ENCODE results near the gene CLCNKA. TPM values are rescaled to one million over a fixed set of nuclear protein-coding genes. Genes with fewer than 3 reads are reported as not detected.
"Not testable (repeated sequence)": the region's sequence is repeated elsewhere in the genome, so short reads cannot be mapped to it uniquely, and the experiment has no call there.

Gene CLCNKA
- total RNA-seq, 1 experiment from 2014 or later, result 0.10 TPM

DNA sequence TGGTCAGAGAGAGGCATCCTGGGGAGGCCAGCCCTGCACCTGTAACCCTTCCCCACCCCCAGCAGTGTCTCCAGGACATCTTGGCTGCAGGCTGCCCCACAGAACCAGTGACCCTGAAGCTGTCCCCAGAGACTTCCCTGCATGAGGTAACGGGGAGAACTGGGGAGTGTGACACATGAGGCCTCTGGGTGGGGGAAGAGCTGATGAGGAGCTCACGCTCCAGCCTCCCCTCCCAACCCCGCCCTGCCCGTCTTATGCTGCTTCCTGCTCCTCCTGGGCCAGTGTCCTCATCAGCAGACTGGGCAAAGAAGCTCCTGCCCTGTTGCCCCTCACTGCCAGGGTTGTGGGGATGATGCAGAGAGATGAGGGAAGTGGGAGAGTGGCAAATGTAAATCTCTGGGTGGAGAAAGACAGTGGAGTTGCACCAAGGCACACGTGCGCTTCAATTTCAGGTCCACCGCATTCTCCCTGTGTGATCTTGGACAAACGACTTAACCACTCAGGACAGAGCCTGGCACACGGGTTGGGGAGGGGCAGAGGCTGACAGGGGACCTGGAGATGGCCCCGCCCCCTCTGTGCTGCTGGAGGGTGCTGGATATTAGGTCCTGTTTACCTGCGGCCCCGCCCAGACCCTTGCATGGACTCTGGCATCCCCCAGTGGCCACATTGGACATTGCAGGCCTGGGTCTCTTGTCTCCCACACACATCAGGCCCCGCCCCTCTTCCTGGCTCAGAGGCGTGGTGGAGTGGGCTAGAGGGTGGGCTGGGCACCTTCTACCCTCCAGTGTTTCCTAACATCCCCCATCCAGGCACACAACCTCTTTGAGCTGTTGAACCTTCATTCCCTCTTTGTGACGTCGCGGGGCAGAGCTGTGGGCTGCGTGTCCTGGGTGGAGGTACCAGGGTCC, 34.0 kb downstream of the CLCNKA start:
- no TSS peak for BruUV-seq (replicated peaks)
- RAD21 ChIA-PET (ENCODE audit: low non-redundant PET in 1 of 2, low total read pairs in 2 of 2, uncharacterized antibody in 2 of 2, unreplicated experiment in 2 of 2), result interaction anchor here in 1 of 2 experiments (1.0 kb wide), 1 partner anchor 46 kb away, joined by 3 read pairs; no protein-coding TSS in a partner anchor
- Histone ChIP-seq H3K9ac (ENCODE audit: low read length) (no peak overlapping the region), H4K20me1 (ENCODE audit: insufficient read depth) (no peaks in the 10 kb centered on the region), H3K9me2 (ENCODE audit: insufficient read depth) (no peaks in the 10 kb centered on the region), H3K79me2 (ENCODE audit: insufficient read depth, low read length) (no peaks in the 10 kb centered on the region), H3K27ac (ENCODE audit: low read depth, low read length) (no peak overlapping the region), H3K9me3 (ENCODE audit: control insufficient read depth in 1 of 2, insufficient read depth in 1 of 2, low read depth in 1 of 2, low read length in 2 of 2) (no peaks in the 10 kb centered on the region), H2AFZ (ENCODE audit: low read depth, low read length, poor library complexity, severe bottlenecking) (no peak overlapping the region), H3K4me1 (ENCODE audit: control insufficient read depth in 1 of 2, insufficient read depth in 2 of 2, low read length in 2 of 2) (peaks cover 4 to 9% of the 10 kb centered on the region in 2 experiments; a peak in 3 of 4 replicates), H3K4me3 (replicated peaks in 1 of 2; ENCODE audit: low read depth in 1 of 2, low read length in 2 of 2) (no peak overlapping the region), H3K4me2 (ENCODE audit: low read length) (peak overlapping the region; percentile 40; the same call in 1 of the 2 replicates), H3K36me3 (ENCODE audit: control insufficient read depth in 1 of 2, insufficient read depth in 2 of 2, low read length in 2 of 2) (no peaks in the 10 kb centered on the region), H3K27me3 (ENCODE audit: insufficient read depth, low read length) (no peaks in the 10 kb centered on the region)
- TF ChIP-seq ZNF274 (IDR thresholded peaks at IDR 0.05; ENCODE audit: low read depth, low read length), result no peak
- peak; percentile 97 for TF ChIP-seq RAD21 (IDR thresholded peaks at IDR 0.05; ENCODE audit: low read depth)
- TF ChIP-seq, protein P1, sequence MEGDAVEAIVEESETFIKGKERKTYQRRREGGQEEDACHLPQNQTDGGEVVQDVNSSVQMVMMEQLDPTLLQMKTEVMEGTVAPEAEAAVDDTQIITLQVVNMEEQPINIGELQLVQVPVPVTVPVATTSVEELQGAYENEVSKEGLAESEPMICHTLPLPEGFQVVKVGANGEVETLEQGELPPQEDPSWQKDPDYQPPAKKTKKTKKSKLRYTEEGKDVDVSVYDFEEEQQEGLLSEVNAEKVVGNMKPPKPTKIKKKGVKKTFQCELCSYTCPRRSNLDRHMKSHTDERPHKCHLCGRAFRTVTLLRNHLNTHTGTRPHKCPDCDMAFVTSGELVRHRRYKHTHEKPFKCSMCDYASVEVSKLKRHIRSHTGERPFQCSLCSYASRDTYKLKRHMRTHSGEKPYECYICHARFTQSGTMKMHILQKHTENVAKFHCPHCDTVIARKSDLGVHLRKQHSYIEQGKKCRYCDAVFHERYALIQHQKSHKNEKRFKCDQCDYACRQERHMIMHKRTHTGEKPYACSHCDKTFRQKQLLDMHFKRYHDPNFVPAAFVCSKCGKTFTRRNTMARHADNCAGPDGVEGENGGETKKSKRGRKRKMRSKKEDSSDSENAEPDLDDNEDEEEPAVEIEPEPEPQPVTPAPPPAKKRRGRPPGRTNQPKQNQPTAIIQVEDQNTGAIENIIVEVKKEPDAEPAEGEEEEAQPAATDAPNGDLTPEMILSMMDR (IDR thresholded peaks at IDR 0.05 in 2 of 3, conservative IDR thresholded peaks at IDR 0.05 in 1 of 3; ENCODE audit: borderline replicate concordance in 1 of 3, insufficient read depth in 1 of 3, low read depth in 2 of 3, low read length in 2 of 3), result peak; percentile 86 to 96 (median 88)
- peak; percentile 28; the same call in 1 of the 2 replicates for TF ChIP-seq POLR2AphosphoS5 (IDR thresholded peaks at IDR 0.05; ENCODE audit: low read depth, low read length)
- POLR2A ChIA-PET, result no interaction called here
- ATAC-seq (peak; percentile 95), DNase-seq (ENCODE audit: low read depth, low spot score) (peak; percentile 87)
- intact Hi-C loops (cut with micrococcal nuclease), result loop anchor here (1.0 kb wide), 1 partner anchor 47 kb away; no protein-coding TSS in a partner anchor
- CTCF ChIA-PET, result interaction anchor here (0.6 to 1.7 kb wide), 4 partner anchors 12 to 49 kb away, joined by 3 to 5 read pairs (median 4); no protein-coding TSS in a partner anchor

DNA sequence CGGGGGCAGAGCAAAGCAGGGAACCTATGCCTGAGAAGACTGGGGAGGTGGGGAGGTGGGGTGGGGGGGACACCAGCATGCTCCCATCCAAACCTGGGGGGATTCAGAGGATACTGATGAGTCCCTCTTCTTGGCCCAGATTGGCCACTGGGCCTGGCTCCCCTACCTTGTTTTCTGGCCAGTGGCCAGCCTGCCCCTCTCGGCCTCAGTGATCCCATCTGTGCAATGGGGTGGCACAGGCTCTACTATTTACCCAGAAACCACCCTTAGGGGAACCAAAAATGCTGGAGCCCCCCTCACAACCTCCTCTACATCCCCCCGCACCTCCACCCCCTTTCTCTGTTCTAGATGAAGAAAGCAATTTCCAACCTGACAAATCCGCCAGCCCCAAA, 34.7 kb downstream of the CLCNKA start:
- DNase-seq (ENCODE audit: low read depth, low spot score); H3K79me2 ChIP-seq (ENCODE audit: insufficient read depth, low read length); H3K36me3 ChIP-seq (ENCODE audit: control insufficient read depth in 1 of 2, insufficient read depth in 2 of 2, low read length in 2 of 2); ATAC-seq; RAD21 ChIA-PET (ENCODE audit: low non-redundant PET in 1 of 2, low total read pairs in 2 of 2, uncharacterized antibody in 2 of 2, unreplicated experiment in 2 of 2); BruUV-seq (replicated peaks); H3K27ac ChIP-seq (ENCODE audit: low read depth, low read length); H3K27me3 ChIP-seq (ENCODE audit: insufficient read depth, low read length); POLR2A ChIA-PET; H3K9me2 ChIP-seq (ENCODE audit: insufficient read depth); H2AFZ ChIP-seq (ENCODE audit: low read depth, low read length, poor library complexity, severe bottlenecking); H4K20me1 ChIP-seq (ENCODE audit: insufficient read depth); H3K9me3 ChIP-seq (ENCODE audit: control insufficient read depth in 1 of 2, insufficient read depth in 1 of 2, low read depth in 1 of 2, low read length in 2 of 2); H3K4me3 ChIP-seq (replicated peaks in 1 of 2; ENCODE audit: low read depth in 1 of 2, low read length in 2 of 2); H3K9ac ChIP-seq (ENCODE audit: low read length); H3K4me2 ChIP-seq (ENCODE audit: low read length); H3K4me1 ChIP-seq (ENCODE audit: control insufficient read depth in 1 of 2, insufficient read depth in 2 of 2, low read length in 2 of 2): not testable (repeated sequence)
- CTCF ChIA-PET, result interaction anchor here (0.6 to 1.7 kb wide), 2 partner anchors 12 to 37 kb away, joined by 5 read pairs; no protein-coding TSS in a partner anchor
- intact Hi-C loops (cut with micrococcal nuclease), result loop anchor here (1.0 kb wide), 1 partner anchor 47 kb away; no protein-coding TSS in a partner anchor

DNA sequence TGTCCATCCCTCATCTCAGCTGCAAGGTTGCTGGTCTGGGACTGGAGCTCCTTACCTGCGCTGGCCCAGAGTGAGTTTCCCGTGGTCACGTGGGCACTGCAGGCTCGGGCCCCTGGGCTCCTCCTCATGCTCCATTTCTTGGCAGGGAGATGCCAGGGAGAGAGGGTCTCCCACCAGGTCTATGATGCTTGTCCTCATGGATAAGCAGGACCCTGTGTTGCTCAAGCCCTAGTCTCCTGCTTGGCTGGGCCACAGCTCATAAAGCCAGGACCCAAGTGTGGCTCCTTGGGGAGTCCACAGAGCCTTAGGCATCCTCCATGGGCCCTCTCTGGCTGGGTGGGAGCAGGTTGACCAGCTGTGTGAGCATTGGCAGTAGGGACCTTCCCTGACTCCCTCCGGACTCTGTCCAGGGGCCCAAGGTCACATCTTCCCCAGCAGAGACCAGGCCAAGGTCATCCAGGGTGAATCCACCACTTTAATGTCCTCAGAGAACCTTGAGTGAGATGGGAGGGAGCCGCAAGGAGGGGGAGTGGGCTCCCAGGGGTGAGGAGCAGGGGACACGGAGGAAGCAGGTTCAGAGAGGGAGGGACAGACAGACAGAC, 35.6 kb downstream of the CLCNKA start:
- CTCF ChIA-PET, result not testable (repeated sequence)

More for the DNA sequence above, 35.6 kb downstream of the CLCNKA start:
- POLR2A ChIA-PET; H3K27me3 ChIP-seq (ENCODE audit: insufficient read depth, low read length); H3K9me3 ChIP-seq (ENCODE audit: control insufficient read depth in 1 of 2, insufficient read depth in 1 of 2, low read depth in 1 of 2, low read length in 2 of 2); H3K9me2 ChIP-seq (ENCODE audit: insufficient read depth); H3K79me2 ChIP-seq (ENCODE audit: insufficient read depth, low read length); H3K9ac ChIP-seq (ENCODE audit: low read length); ATAC-seq; RAD21 ChIA-PET (ENCODE audit: low non-redundant PET in 1 of 2, low total read pairs in 2 of 2, uncharacterized antibody in 2 of 2, unreplicated experiment in 2 of 2); BruUV-seq (replicated peaks); H3K4me3 ChIP-seq (replicated peaks in 1 of 2; ENCODE audit: low read depth in 1 of 2, low read length in 2 of 2); H2AFZ ChIP-seq (ENCODE audit: low read depth, low read length, poor library complexity, severe bottlenecking); H3K4me2 ChIP-seq (ENCODE audit: low read length); DNase-seq (ENCODE audit: low read depth, low spot score); intact Hi-C loops (cut with micrococcal nuclease); H3K4me1 ChIP-seq (ENCODE audit: control insufficient read depth in 1 of 2, insufficient read depth in 2 of 2, low read length in 2 of 2); H3K36me3 ChIP-seq (ENCODE audit: control insufficient read depth in 1 of 2, insufficient read depth in 2 of 2, low read length in 2 of 2); H3K27ac ChIP-seq (ENCODE audit: low read depth, low read length); H4K20me1 ChIP-seq (ENCODE audit: insufficient read depth): not testable (repeated sequence)
